GM19043 (cell line): Measurements from ENCODE around the gene OXSR1.
"Not testable (repeated sequence)": the region's sequence is repeated elsewhere in the genome, so short reads cannot be mapped to it uniquely, and the experiment has no call there.

ENCODE experiments used
- ATAC-seq: cut with Tn5 transposase; IDR thresholded peaks from one replicate; pipeline ENCODE4 v1.9.1; 2021; ENCODE audit warnings: low read depth; ENCODE audit not compliant: unreplicated experiment

OXSR1 gene

GRCh38 chr3:38214560-38214959, 49.2 kb downstream of the OXSR1 start:
- no peak for ATAC-seq

- ATAC-seq, result no peak
Observed at GRCh38 chr3:38219609-38220197, 54.4 kb downstream of the OXSR1 start.

- ATAC-seq, result no peak
Observed at GRCh38 chr3:38221005-38221404, 55.7 kb downstream of the OXSR1 start.

- ATAC-seq, result no peak
Observed at GRCh38 chr3:38222032-38222634, 56.8 kb downstream of the OXSR1 start.

- ATAC-seq, result no peak
Observed at GRCh38 chr3:38224357-38224756, 59.0 kb downstream of the OXSR1 start.

GRCh38 chr3:38226273-38226672, 60.9 kb downstream of the OXSR1 start:
- no peak for ATAC-seq

GRCh38 chr3:38227989-38228388, 62.7 kb downstream of the OXSR1 start:
- no peak for ATAC-seq

- ATAC-seq, result no peak
Observed at GRCh38 chr3:38229036-38229435, 63.7 kb downstream of the OXSR1 start.

- no peak for ATAC-seq
Observed at GRCh38 chr3:38232701-38233100, 67.4 kb downstream of the OXSR1 start.

GRCh38 chr3:38235466-38235865, 70.1 kb downstream of the OXSR1 start:
- no peak for ATAC-seq

- no peak for ATAC-seq
Observed at GRCh38 chr3:38238416-38239008, 73.2 kb downstream of the OXSR1 start.

GRCh38 chr3:38242812-38243211, 77.5 kb downstream of the OXSR1 start:
- not testable (repeated sequence) for ATAC-seq

- no peak for ATAC-seq
Observed at GRCh38 chr3:38245930-38246329, 80.6 kb downstream of the OXSR1 start.

GRCh38 chr3:38247366-38248035, 82.2 kb downstream of the OXSR1 start:
- no peak for ATAC-seq

- no peak for ATAC-seq
Observed at GRCh38 chr3:38250198-38250597, 84.9 kb downstream of the OXSR1 start.

- no peak for ATAC-seq
Observed at GRCh38 chr3:38251197-38251596, 85.9 kb downstream of the OXSR1 start.

GRCh38 chr3:38253704-38254103, 88.4 kb downstream of the OXSR1 start:
- no peak for ATAC-seq

- ATAC-seq, result no peak
Observed at GRCh38 chr3:38254872-38255271, 89.5 kb downstream of the OXSR1 start.

GRCh38 chr3:38255627-38256026, 90.3 kb downstream of the OXSR1 start:
- ATAC-seq, result no peak

- no peak for ATAC-seq
Observed at GRCh38 chr3:38257583-38257982, 92.2 kb downstream of the OXSR1 start.

- no peak for ATAC-seq
Observed at GRCh38 chr3:38260474-38260873, 95.1 kb downstream of the OXSR1 start.

GRCh38 chr3:38264353-38264771, 99.0 kb downstream of the OXSR1 start:
- no peak for ATAC-seq
